A673 (cell line): Measurements from ENCODE around the gene GAR1.

Source experiments
- EZH2 ChIP-seq: fragments of 200-600 bp; sonication (generic); IDR thresholded peaks from 2 replicates; pipeline ENCODE4 v1.6.1; 2017; ENCODE audit warnings: borderline replicate concordance, low read depth, mild to moderate bottlenecking, mixed read lengths, antibody characterized with exemption, low read length; ENCODE audit not compliant: poor library complexity, severe bottlenecking
- TF ChIP-seq, protein P1 (sequence below): fragments of 300-800, 200-600 bp; sonication (generic); conservative IDR thresholded peaks from 2 replicates; pipeline ENCODE4 v1.5.1; 2017; ENCODE audit warnings: low read depth, mild to moderate bottlenecking, antibody characterized with exemption, low read length, moderate library complexity, mixed read lengths

- TF ChIP-seq, protein P1, sequence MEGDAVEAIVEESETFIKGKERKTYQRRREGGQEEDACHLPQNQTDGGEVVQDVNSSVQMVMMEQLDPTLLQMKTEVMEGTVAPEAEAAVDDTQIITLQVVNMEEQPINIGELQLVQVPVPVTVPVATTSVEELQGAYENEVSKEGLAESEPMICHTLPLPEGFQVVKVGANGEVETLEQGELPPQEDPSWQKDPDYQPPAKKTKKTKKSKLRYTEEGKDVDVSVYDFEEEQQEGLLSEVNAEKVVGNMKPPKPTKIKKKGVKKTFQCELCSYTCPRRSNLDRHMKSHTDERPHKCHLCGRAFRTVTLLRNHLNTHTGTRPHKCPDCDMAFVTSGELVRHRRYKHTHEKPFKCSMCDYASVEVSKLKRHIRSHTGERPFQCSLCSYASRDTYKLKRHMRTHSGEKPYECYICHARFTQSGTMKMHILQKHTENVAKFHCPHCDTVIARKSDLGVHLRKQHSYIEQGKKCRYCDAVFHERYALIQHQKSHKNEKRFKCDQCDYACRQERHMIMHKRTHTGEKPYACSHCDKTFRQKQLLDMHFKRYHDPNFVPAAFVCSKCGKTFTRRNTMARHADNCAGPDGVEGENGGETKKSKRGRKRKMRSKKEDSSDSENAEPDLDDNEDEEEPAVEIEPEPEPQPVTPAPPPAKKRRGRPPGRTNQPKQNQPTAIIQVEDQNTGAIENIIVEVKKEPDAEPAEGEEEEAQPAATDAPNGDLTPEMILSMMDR: no peak
- no peak for TF ChIP-seq EZH2
Measured at GRCh38 chr4:109816082-109816442, 500 bp downstream of the GAR1 start.
